ENCODE results near the gene KRT35. TPM values are rescaled to one million over a fixed set of nuclear protein-coding genes. Genes with fewer than 3 reads are reported as not detected.

KRT35 gene
- total RNA-seq, 4 donors from 2014 or later, result not detected

DNA sequence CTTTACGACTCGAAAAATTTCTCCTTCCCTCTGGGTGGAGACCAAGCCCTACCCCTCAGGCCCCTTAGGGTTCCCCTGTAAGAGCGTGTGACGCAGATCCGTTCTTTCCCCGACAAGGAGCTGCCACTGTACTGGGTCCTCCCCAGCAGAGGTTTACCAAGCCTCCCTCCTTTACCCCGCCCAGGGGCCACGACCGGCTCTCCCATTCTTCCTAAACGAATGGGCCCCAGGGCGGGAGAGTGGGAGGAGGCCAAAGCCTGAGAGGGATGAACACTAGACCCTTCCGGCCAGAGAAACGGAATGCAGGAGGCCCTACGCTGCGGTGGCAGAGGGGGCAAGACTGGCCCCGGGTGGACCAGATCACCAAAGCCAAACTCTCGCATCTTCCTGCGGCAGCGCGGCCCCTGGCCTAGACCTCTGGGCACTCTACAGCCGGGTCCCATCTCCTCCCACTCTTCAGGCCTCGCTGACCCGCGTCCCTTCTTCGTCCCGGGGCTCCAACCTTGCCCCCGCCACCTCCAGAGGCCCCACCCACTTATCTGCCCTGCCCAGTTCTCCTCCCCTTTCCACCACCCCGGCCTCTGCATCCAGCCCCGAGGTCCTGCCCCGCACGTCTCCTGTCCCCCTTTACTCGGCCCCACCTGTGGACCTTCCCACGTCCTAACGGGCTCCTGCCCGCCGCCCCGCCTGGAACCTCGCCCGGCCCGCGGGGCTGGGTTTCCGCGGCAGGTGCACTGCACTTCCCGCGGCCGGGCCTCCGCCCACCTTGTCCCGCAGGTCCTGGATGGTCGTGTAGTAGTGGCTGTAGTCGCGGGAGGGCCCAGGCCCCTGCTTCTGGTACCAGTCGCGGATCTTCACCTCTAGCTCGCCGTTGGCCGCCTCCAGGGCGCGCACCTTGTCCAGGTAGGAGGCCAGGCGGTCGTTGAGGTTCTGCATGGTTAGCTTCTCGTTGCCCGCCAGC, 46.4 kb upstream of the KRT35 start:
- no peak for DNase-seq (ENCODE audit: extremely low spot score)
- intact Hi-C loops (cut with DNase I), result no loop called here
- 53% methylated on average over 28 of the region's 62 CpGs for WGBS
- peak overlapping the region; percentile 34 to 50 (median 36) for H3K4me3 ChIP-seq
- no peak for TF ChIP-seq POLR2AphosphoS5 (IDR thresholded peaks at IDR 0.05)
- TF ChIP-seq EP300 (IDR thresholded peaks at IDR 0.05), result no peak
- no peak for TF ChIP-seq POLR2A (IDR thresholded peaks at IDR 0.05; ENCODE audit: low read depth)
- TF ChIP-seq, protein P1, sequence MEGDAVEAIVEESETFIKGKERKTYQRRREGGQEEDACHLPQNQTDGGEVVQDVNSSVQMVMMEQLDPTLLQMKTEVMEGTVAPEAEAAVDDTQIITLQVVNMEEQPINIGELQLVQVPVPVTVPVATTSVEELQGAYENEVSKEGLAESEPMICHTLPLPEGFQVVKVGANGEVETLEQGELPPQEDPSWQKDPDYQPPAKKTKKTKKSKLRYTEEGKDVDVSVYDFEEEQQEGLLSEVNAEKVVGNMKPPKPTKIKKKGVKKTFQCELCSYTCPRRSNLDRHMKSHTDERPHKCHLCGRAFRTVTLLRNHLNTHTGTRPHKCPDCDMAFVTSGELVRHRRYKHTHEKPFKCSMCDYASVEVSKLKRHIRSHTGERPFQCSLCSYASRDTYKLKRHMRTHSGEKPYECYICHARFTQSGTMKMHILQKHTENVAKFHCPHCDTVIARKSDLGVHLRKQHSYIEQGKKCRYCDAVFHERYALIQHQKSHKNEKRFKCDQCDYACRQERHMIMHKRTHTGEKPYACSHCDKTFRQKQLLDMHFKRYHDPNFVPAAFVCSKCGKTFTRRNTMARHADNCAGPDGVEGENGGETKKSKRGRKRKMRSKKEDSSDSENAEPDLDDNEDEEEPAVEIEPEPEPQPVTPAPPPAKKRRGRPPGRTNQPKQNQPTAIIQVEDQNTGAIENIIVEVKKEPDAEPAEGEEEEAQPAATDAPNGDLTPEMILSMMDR (IDR thresholded peaks at IDR 0.05), result no peak
- H3K27ac ChIP-seq (replicated peaks in 1 of 4), result peak overlapping the region in 2 of 4 donors; percentile 7 to 10
- H3K36me3 ChIP-seq, result no peaks in the 10 kb centered on the region
- H3K4me1 ChIP-seq, result peaks cover 8 to 16% (median 12%) of the 10 kb centered on the region in 4 donors
- no peaks in the 10 kb centered on the region for H3K9me3 ChIP-seq
- peaks cover 0 to 54% (median 21%) of the 10 kb centered on the region in 4 donors for H3K27me3 ChIP-seq

DNA sequence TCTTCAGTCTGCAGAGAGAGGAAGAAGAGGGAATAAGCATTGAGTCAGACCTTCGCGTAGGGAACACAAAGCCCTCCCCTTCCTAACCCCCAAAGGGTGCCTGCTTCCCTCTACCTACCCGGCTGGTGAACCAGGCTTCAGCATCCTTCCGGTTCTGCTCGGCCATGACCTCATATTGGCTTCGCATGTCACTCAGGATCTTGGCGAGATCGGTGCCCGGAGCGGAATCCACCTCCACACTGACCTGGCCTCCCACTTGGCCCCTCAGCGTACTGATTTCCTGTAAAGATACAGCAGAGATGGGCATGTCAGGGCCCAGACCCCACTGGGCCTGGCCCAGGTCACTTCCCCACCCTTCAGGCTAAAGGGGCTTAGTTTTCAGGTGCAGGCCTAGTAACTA, 43.3 kb upstream of the KRT35 start:
- H3K4me1 ChIP-seq, result peaks cover 8 to 16% (median 12%) of the 10 kb centered on the region in 4 donors
- no peaks in the 10 kb centered on the region for H3K9me3 ChIP-seq
- H3K36me3 ChIP-seq, result no peaks in the 10 kb centered on the region
- 85% methylated on average over 6 of the region's 11 CpGs for WGBS
- peaks cover 0 to 56% (median 19%) of the 10 kb centered on the region in 4 donors for H3K27me3 ChIP-seq
- H3K4me3 ChIP-seq, result no peak overlapping the region
- no peak overlapping the region for H3K27ac ChIP-seq (replicated peaks in 1 of 4)
- TF ChIP-seq POLR2AphosphoS5 (IDR thresholded peaks at IDR 0.05) (no peak), EP300 (IDR thresholded peaks at IDR 0.05) (no peak), POLR2A (IDR thresholded peaks at IDR 0.05; ENCODE audit: low read depth) (no peak)
- TF ChIP-seq, protein P1 (IDR thresholded peaks at IDR 0.05), result no peak
- intact Hi-C loops (cut with DNase I), result no loop called here
- DNase-seq (ENCODE audit: extremely low spot score), result no peak

DNA sequence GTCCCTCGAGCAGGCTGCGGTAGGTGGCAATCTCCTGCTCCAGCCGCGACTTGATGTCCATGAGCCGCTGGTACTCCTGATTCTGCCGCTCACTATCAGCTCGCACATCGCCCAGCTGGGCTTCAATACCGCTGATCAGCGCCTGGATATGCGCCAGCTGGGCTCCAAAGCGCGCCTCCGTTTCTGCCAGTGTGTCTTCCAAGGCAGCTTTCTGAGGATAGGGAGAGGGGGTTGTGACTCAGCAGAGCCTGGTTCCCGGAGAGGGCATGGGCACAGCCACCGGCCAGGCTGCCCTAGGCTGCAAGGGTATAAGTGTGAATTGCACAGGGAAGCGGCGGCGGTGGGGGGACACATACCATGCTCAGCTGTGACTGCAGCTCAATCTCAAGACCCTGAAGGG, 42.8 kb upstream of the KRT35 start:
- peaks cover 8 to 16% (median 12%) of the 10 kb centered on the region in 4 donors for H3K4me1 ChIP-seq
- intact Hi-C loops (cut with DNase I), result no loop called here
- H3K4me3 ChIP-seq, result no peak overlapping the region
- no peak overlapping the region for H3K27ac ChIP-seq (replicated peaks in 1 of 4)
- TF ChIP-seq POLR2A (IDR thresholded peaks at IDR 0.05; ENCODE audit: low read depth) (no peak), POLR2AphosphoS5 (IDR thresholded peaks at IDR 0.05) (no peak), EP300 (IDR thresholded peaks at IDR 0.05) (no peak)
- TF ChIP-seq, protein P1 (IDR thresholded peaks at IDR 0.05), result no peak
- H3K27me3 ChIP-seq, result peaks cover 0 to 56% (median 19%) of the 10 kb centered on the region in 4 donors
- DNase-seq (ENCODE audit: extremely low spot score), result no peak
- H3K9me3 ChIP-seq, result no peaks in the 10 kb centered on the region
- 79% methylated on average over 10 of the region's 19 CpGs for WGBS
- no peaks in the 10 kb centered on the region for H3K36me3 ChIP-seq

DNA sequence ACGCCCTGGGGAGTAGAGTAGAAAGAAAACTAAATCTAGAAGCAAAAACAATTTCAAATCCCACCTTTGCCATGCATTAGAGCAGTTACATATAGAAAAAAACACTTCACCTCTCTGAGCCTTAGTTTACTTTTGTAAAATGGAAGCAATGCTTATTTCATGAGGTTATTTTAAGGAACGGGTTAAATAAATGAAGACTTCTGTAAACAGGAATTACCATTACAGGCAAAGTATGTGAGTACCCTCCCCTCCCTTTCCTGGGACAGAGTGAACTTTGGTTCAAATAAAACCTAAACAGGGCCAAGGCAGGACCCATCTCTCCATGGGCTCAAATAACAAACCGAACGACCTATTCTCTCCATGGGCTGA, 42.3 kb upstream of the KRT35 start:
- TF ChIP-seq POLR2A (IDR thresholded peaks at IDR 0.05; ENCODE audit: low read depth) (no peak), EP300 (IDR thresholded peaks at IDR 0.05) (no peak), POLR2AphosphoS5 (IDR thresholded peaks at IDR 0.05) (no peak)
- TF ChIP-seq, protein P1 (IDR thresholded peaks at IDR 0.05), result no peak
- Histone ChIP-seq H3K4me1 (peaks cover 6 to 12% (median 9%) of the 10 kb centered on the region in 4 donors), H3K27me3 (peaks cover 0 to 53% (median 14%) of the 10 kb centered on the region in 4 donors), H3K4me3 (no peak overlapping the region), H3K9me3 (no peaks in the 10 kb centered on the region), H3K27ac (replicated peaks in 1 of 4) (no peak overlapping the region), H3K36me3 (no peaks in the 10 kb centered on the region)
- no peak for DNase-seq (ENCODE audit: extremely low spot score)
- WGBS, result 65% methylated on average over 4 of the region's 4 CpGs
- intact Hi-C loops (cut with DNase I), result no loop called here

All from esophagus muscularis mucosa (tissue), 4 donors.